Measurements from ENCODE around the gene FGFR4. TPM values are rescaled to one million over a fixed set of nuclear protein-coding genes. Genes with fewer than 3 reads are reported as not detected.

FGFR4 gene
- total and polyA plus RNA-seq, 2 donors (not counting 1 experiment from before 2014, with no cell fraction given) = 1.2 to 2.7 TPM

DNA sequence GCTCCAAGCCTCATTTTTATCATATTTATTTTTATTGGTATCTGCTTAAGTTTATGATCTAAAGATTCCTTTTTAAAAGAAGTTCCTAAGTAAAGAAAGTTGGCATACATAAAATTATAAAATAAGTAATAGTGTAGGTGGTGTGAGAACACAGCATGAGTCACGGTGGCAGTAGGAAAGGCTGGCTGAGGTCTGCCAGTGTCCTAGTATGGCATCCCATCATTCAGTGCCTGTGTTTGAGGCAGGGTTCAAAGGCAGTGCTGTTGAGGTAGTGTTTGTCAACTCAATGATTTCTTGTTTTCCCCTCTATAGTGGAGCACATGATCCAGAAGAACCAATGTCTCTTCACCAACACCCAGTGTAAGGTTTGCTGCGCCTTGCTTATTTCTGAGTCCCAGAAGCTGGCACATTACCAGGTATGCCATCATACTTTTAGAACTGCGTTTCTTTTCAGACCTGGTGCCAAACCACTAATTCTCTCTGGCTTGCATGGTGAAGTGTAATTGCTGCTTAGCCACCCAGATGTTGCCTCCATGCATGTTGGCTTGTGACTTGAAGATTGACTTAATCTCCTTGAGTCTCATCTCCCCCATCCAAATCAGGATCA lies 45.8 kb upstream of the FGFR4 start:
- peaks cover 39% of the 10 kb centered on the region for H3K79me2 ChIP-seq (ENCODE audit: control insufficient read depth, insufficient read depth, low read length)
- H3K4me3 ChIP-seq (ENCODE audit: control extremely low read depth in 1 of 5, extremely low read depth in 1 of 5, insufficient read depth in 1 of 5, low read depth in 2 of 5, low read length in 4 of 5) = no peak overlapping the region
- ATAC-seq (ENCODE audit: low read depth) (no peak), DNase-seq (no peak)
- TF ChIP-seq EZH2 (IDR thresholded peaks at IDR 0.05; ENCODE audit: borderline replicate concordance, insufficient read depth, low read depth, low read length, poor library complexity, severe bottlenecking) = no peak
- TF ChIP-seq, protein P1, sequence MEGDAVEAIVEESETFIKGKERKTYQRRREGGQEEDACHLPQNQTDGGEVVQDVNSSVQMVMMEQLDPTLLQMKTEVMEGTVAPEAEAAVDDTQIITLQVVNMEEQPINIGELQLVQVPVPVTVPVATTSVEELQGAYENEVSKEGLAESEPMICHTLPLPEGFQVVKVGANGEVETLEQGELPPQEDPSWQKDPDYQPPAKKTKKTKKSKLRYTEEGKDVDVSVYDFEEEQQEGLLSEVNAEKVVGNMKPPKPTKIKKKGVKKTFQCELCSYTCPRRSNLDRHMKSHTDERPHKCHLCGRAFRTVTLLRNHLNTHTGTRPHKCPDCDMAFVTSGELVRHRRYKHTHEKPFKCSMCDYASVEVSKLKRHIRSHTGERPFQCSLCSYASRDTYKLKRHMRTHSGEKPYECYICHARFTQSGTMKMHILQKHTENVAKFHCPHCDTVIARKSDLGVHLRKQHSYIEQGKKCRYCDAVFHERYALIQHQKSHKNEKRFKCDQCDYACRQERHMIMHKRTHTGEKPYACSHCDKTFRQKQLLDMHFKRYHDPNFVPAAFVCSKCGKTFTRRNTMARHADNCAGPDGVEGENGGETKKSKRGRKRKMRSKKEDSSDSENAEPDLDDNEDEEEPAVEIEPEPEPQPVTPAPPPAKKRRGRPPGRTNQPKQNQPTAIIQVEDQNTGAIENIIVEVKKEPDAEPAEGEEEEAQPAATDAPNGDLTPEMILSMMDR (IDR thresholded peaks at IDR 0.05) = no peak
- peaks cover 13% of the 10 kb centered on the region for H4K20me1 ChIP-seq (ENCODE audit: control insufficient read depth, insufficient read depth, low read length, poor library complexity, severe bottlenecking)
- POLR2A ChIA-PET = no interaction called here
- H3K4me2 ChIP-seq (replicated peaks; ENCODE audit: low read depth, low read length, poor library complexity, severe bottlenecking) = no peak overlapping the region
- Mint-ChIP-seq H3K4me3 (no peak overlapping the region), H3K27me3 (no peaks in the 10 kb centered on the region), H3K27ac (no peak overlapping the region), H3K9me3 (ENCODE audit: insufficient read depth) (no peaks in the 10 kb centered on the region), H3K4me1 (peaks cover 7% of the 10 kb centered on the region)
- CTCF ChIA-PET = no interaction called here
- H3K27me3 ChIP-seq (replicated peaks in 1 of 4; ENCODE audit: control extremely low read depth in 1 of 4, control insufficient read depth in 3 of 4, insufficient read depth in 4 of 4, low read length in 3 of 4) = no peaks in the 10 kb centered on the region
- H3K4me1 ChIP-seq (ENCODE audit: control insufficient read depth in 2 of 2, insufficient read depth in 2 of 2, low read length in 2 of 2) = peaks cover 2 to 4% of the 10 kb centered on the region in 2 donors
- H2AFZ ChIP-seq (ENCODE audit: insufficient read depth, low read depth, low read length, poor library complexity, severe bottlenecking) = no peak overlapping the region
- no peaks in the 10 kb centered on the region for H3K9me3 ChIP-seq (ENCODE audit: control extremely low read depth in 1 of 3, control insufficient read depth in 2 of 3, insufficient read depth in 1 of 3, low read length in 2 of 3)
- intact Hi-C loops (cut with micrococcal nuclease) = no loop called here
- no peak overlapping the region for H3K27ac ChIP-seq (ENCODE audit: low read length in 2 of 2)
- 100% methylated on average over 2 of the region's 3 CpGs for WGBS (ENCODE audit: insufficient coverage)
- H3K36me3 ChIP-seq (replicated peaks in 1 of 2; ENCODE audit: control extremely low read depth in 1 of 2, control insufficient read depth in 1 of 2, extremely low read depth in 1 of 2, insufficient read depth in 2 of 2, low read length in 1 of 2) = peaks cover 1 to 53% of the 10 kb centered on the region in 2 experiments
- no peak overlapping the region for H3K9ac ChIP-seq (ENCODE audit: low read length)

DNA sequence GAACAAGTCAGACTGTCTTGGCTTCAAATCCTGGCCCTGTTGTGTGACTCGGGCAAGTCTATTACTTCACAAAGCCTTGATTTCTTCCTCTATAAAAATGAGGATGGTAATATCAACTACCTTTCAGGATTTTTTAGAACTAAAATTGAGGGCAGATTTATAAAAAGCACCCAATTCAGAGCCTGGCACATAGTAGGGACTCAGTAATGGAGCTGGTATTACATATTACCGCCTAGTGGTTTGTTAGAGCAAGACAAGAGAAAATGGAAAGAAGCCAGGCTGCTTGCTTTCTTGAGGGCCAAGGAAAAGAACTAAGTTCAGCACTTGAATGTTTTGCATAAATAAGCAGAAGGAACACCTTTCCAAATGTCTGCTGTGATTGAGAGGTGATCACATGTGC lies 44.8 kb upstream of the FGFR4 start:
- 100% methylated on average over 1 of the region's 2 CpGs for WGBS (ENCODE audit: insufficient coverage)
- Mint-ChIP-seq H3K9me3 (ENCODE audit: insufficient read depth) (no peaks in the 10 kb centered on the region), H3K4me1 (peaks cover 1% of the 10 kb centered on the region), H3K27me3 (no peaks in the 10 kb centered on the region), H3K27ac (no peak overlapping the region), H3K4me3 (no peak overlapping the region)
- DNase-seq (no peak), ATAC-seq (ENCODE audit: low read depth) (no peak)
- intact Hi-C loops (cut with micrococcal nuclease) = no loop called here
- Histone ChIP-seq H3K36me3 (replicated peaks in 1 of 2; ENCODE audit: control extremely low read depth in 1 of 2, control insufficient read depth in 1 of 2, extremely low read depth in 1 of 2, insufficient read depth in 2 of 2, low read length in 1 of 2) (peaks cover 1 to 46% of the 10 kb centered on the region in 2 experiments), H3K27me3 (replicated peaks in 1 of 4; ENCODE audit: control extremely low read depth in 1 of 4, control insufficient read depth in 3 of 4, insufficient read depth in 4 of 4, low read length in 3 of 4) (no peaks in the 10 kb centered on the region), H3K9me3 (ENCODE audit: control extremely low read depth in 1 of 3, control insufficient read depth in 2 of 3, insufficient read depth in 1 of 3, low read length in 2 of 3) (no peaks in the 10 kb centered on the region), H3K27ac (ENCODE audit: low read length in 2 of 2) (no peak overlapping the region), H3K9ac (ENCODE audit: low read length) (no peak overlapping the region), H3K79me2 (ENCODE audit: control insufficient read depth, insufficient read depth, low read length) (peaks cover 29% of the 10 kb centered on the region), H2AFZ (ENCODE audit: insufficient read depth, low read depth, low read length, poor library complexity, severe bottlenecking) (no peak overlapping the region), H3K4me1 (ENCODE audit: control insufficient read depth in 2 of 2, insufficient read depth in 2 of 2, low read length in 2 of 2) (peaks cover 2 to 4% of the 10 kb centered on the region in 2 donors), H4K20me1 (ENCODE audit: control insufficient read depth, insufficient read depth, low read length, poor library complexity, severe bottlenecking) (peaks cover 8% of the 10 kb centered on the region), H3K4me3 (ENCODE audit: control extremely low read depth in 1 of 5, extremely low read depth in 1 of 5, insufficient read depth in 1 of 5, low read depth in 2 of 5, low read length in 4 of 5) (no peak overlapping the region), H3K4me2 (replicated peaks; ENCODE audit: low read depth, low read length, poor library complexity, severe bottlenecking) (no peak overlapping the region)
- TF ChIP-seq, protein P1 (IDR thresholded peaks at IDR 0.05) = no peak
- no peak for TF ChIP-seq EZH2 (IDR thresholded peaks at IDR 0.05; ENCODE audit: borderline replicate concordance, insufficient read depth, low read depth, low read length, poor library complexity, severe bottlenecking)
- POLR2A ChIA-PET = no interaction called here
- CTCF ChIA-PET = interaction anchor here (1.4 kb wide), 1 partner anchor 29 kb away, joined by 5 read pairs; no protein-coding TSS in a partner anchor

All from B cell (primary cell).